Panc1 (cell line): ENCODE data around the gene NRP2. TPM values are rescaled to one million over a fixed set of nuclear protein-coding genes. Genes with fewer than 3 reads are reported as not detected.

Experiments used
- ATAC-seq: fragments of 200-7000 bp; cut with Tn5 transposase; 2 replicates; pipeline ENCODE4 v1.9.1; 2020; ENCODE audit warnings: mild to moderate bottlenecking, moderate library complexity
- BruUV-seq: library from RNA; stranded (reverse); fragments of 400-500 nt; replicated peaks from 2 replicates; lab custom pipeline; 2021; lab: Mats Ljungman, UMichigan
- CTCF ChIA-PET: fragments of 300-600 bp; sonication (Branson Sonifier 250); formaldehyde crosslinking; loops from one replicate; lab custom pipeline; 2022; ENCODE audit warnings: antibody characterized with exemption; lab: Charles Lee
- POLR2A ChIA-PET: fragments of 300-600 bp; sonication (Branson Sonifier 250); formaldehyde crosslinking; loops from one replicate; lab custom pipeline; 2022; ENCODE audit warnings: antibody characterized with exemption; lab: Charles Lee
- DNase-seq: peaks from one replicate; pipeline ENCODE4 v3.0.0-alpha.2; 2010; ENCODE audit warnings: low read depth, low spot score
- H3K27ac ChIP-seq: 2 replicates; pipeline ENCODE4 v1.5.1; 2011; ENCODE audit warnings: mild to moderate bottlenecking, low read length, inconsistent platforms
- H3K27me3 ChIP-seq: fragments of 200-500 bp; sonication (Bioruptor generic); 2 replicates; pipeline ENCODE4 v1.6.0; 2014; ENCODE audit warnings: low read length, inconsistent platforms; ENCODE audit not compliant: control insufficient read depth, insufficient read depth
- H3K36me3 ChIP-seq: fragments of 200-500 bp; sonication (Bioruptor generic); 2 replicates; pipeline ENCODE4 v1.5.1; 2014; ENCODE audit warnings: inconsistent platforms, mild to moderate bottlenecking, low read length, moderate library complexity; ENCODE audit not compliant: control insufficient read depth, insufficient read depth
- H3K4me1 ChIP-seq: 2 replicates; pipeline ENCODE4 v1.5.1; 2011; ENCODE audit warnings: inconsistent platforms, mild to moderate bottlenecking, low read length, moderate library complexity; ENCODE audit not compliant: control insufficient read depth, insufficient read depth
- H3K4me3 ChIP-seq, 2 experiments: 2 replicates each; pipeline ENCODE4 v1.5.1; 2011 to 2012; ENCODE audit warnings: low read depth in 2 of 2, low read length in 2 of 2, mild to moderate bottlenecking in 2 of 2, inconsistent platforms in 1 of 2, moderate library complexity in 1 of 2
- H3K9me3 ChIP-seq: fragments of 200-500 bp; sonication (Bioruptor generic); 2 replicates; pipeline ENCODE4 v1.5.1; 2014; ENCODE audit warnings: low read depth, mild to moderate bottlenecking, inconsistent platforms, low read length, moderate library complexity; ENCODE audit not compliant: control insufficient read depth, insufficient read depth
- CTCF ChIP-seq: fragments of 450-650 bp; IDR thresholded peaks from 2 replicates; pipeline ENCODE4 v1.5.1; 2017; ENCODE audit warnings: mild to moderate bottlenecking
- POLR2AphosphoS5 ChIP-seq: IDR thresholded peaks from 2 replicates; pipeline ENCODE4 v1.6.1; 2012; ENCODE audit warnings: mild to moderate bottlenecking, low read depth, low read length, moderate library complexity
- REST ChIP-seq, 2 experiments: IDR thresholded peaks; 2 replicates each; pipeline ENCODE4 v1.6.1; 2011 to 2012; ENCODE audit warnings: low read depth in 2 of 2, control low read depth in 1 of 2, low read length in 1 of 2, mild to moderate bottlenecking in 1 of 2, moderate library complexity in 1 of 2; ENCODE audit not compliant: insufficient read depth in 1 of 2
- SIN3A ChIP-seq: IDR thresholded peaks from 2 replicates; pipeline ENCODE4 v1.6.1; 2012; ENCODE audit warnings: low read depth, mild to moderate bottlenecking, low read length, moderate library complexity, borderline replicate concordance; ENCODE audit not compliant: insufficient read depth
- TCF7L2 ChIP-seq: IDR thresholded peaks from 2 replicates; pipeline ENCODE4 v1.6.1; 2011; ENCODE audit warnings: mild to moderate bottlenecking, low read depth, low read length, inconsistent platforms
- in situ Hi-C: cut with HindIII; loops from 2 replicates; pipeline ENCODE4 v1.10.0; 2016; ENCODE audit warnings: low sequenced_read_pairs, low pct_unique_long_range_greater_than_20kb
- intact Hi-C: fragments of 100-400 bp; cut with micrococcal nuclease; formaldehyde crosslinking; loops from one replicate; pipeline ENCODE4 v1.10.0; 2022; ENCODE audit not compliant: unreplicated experiment
- total RNA-seq: library from RNA; stranded (reverse); gene quantifications from one replicate; pipeline ENCODE4 v1.2.1, GENCODE V29; 2021; ENCODE audit not compliant: unreplicated experiment

NRP2 gene
- total RNA-seq, 1 experiment from 2014 or later = 6.7 TPM

GRCh38 chr2:205660521-205661124 lies 21.7 kb upstream of the NRP2 start:
- ChIA-PET CTCF (no interaction called here), POLR2A (no interaction called here)
- intact Hi-C loops (no loop called here), in situ Hi-C loops (no loop called here)
- TF ChIP-seq REST (IDR thresholded peaks at IDR 0.05; ENCODE audit: insufficient read depth in 1 of 2, low read depth in 2 of 2, low read length in 1 of 2) (no peak), TCF7L2 (no peak), POLR2AphosphoS5 (no peak)
- DNase-seq (no peak), ATAC-seq (no peak)
- Histone ChIP-seq H3K36me3 (no peaks in the 10 kb centered on the region), H3K4me1 (no peaks in the 10 kb centered on the region), H3K27me3 (no peaks in the 10 kb centered on the region; the same call in 1 of the 2 replicates), H3K9me3 (no peaks in the 10 kb centered on the region), H3K27ac (no peak overlapping the region), H3K4me3 (no peak overlapping the region)
- BruUV-seq = no TSS peak

GRCh38 chr2:205661281-205661680 lies 21.0 kb upstream of the NRP2 start:
- in situ Hi-C loops = no loop called here
- ChIA-PET POLR2A (no interaction called here), CTCF (no interaction called here)
- Histone ChIP-seq H3K4me3 (no peak overlapping the region), H3K9me3 (no peaks in the 10 kb centered on the region), H3K36me3 (no peaks in the 10 kb centered on the region), H3K27ac (no peak overlapping the region), H3K27me3 (no peaks in the 10 kb centered on the region; the same call in 1 of the 2 replicates), H3K4me1 (no peaks in the 10 kb centered on the region)
- intact Hi-C loops = no loop called here
- DNase-seq (no peak), ATAC-seq (no peak)
- TF ChIP-seq TCF7L2 (no peak), REST (IDR thresholded peaks at IDR 0.05; ENCODE audit: insufficient read depth in 1 of 2, low read depth in 2 of 2, low read length in 1 of 2) (no peak), SIN3A (no peak), CTCF (no peak), POLR2AphosphoS5 (no peak)
- no TSS peak for BruUV-seq
